HCT116 (cell line): ENCODE measurements around the gene SART3. TPM values are rescaled to one million over a fixed set of nuclear protein-coding genes. Genes with fewer than 3 reads are reported as not detected.

Source experiments
- ATAC-seq: fragments of 200-7000 bp; cut with Tn5 transposase; 2 replicates; pipeline ENCODE4 v1.9.1; 2020; ENCODE audit warnings: mild to moderate bottlenecking, moderate library complexity
- BruUV-seq: library from RNA; stranded (reverse); fragments of 400-500 nt; replicated peaks from 2 replicates; lab custom pipeline; 2021; lab: Mats Ljungman, UMichigan
- CTCF ChIA-PET: fragments of 300-600 bp; sonication (Branson Sonifier 250); formaldehyde crosslinking; loops from one replicate; lab custom pipeline; 2021; ENCODE audit warnings: antibody characterized with exemption; lab: Charles Lee
- POLR2A ChIA-PET: fragments of 300-600, 350-600 bp; sonication (Branson Sonifier 250); formaldehyde crosslinking; loops from one replicate; lab custom pipeline; 2021; ENCODE audit warnings: antibody characterized with exemption; lab: Charles Lee
- RAD21 ChIA-PET, 2 experiments: fragments of 300-600 bp; sonication (Branson Sonifier 250); formaldehyde crosslinking; loops; one replicate each; lab custom pipeline; 2023; ENCODE audit warnings: low total read pairs in 2 of 2; ENCODE audit not compliant: uncharacterized antibody in 2 of 2, unreplicated experiment in 2 of 2, low non-redundant PET in 1 of 2; lab: Charles Lee
- DNase-seq: peaks from one replicate; pipeline ENCODE4 v3.0.0-alpha.2; 2010; ENCODE audit warnings: low read depth, low spot score
- H2AFZ ChIP-seq: fragments of 200-600 bp; shearing (Covaris generic), sonication (generic); 2 replicates; pipeline ENCODE4 v1.6.1; 2017; ENCODE audit warnings: low read depth, mixed run types, mixed read lengths, antibody characterized with exemption, low read length; ENCODE audit not compliant: poor library complexity, severe bottlenecking
- H3K27ac ChIP-seq: 2 replicates; pipeline ENCODE4 v1.5.1; 2012; ENCODE audit warnings: low read depth, low read length
- H3K27me3 ChIP-seq: fragments of 200-600 bp; sonication (generic); 2 replicates; pipeline ENCODE4 v1.6.1; 2016; ENCODE audit warnings: mixed run types, low read length, mixed read lengths; ENCODE audit not compliant: insufficient read depth
- H3K36me3 ChIP-seq, 2 experiments: fragments of 200-500 bp in 1 of 2; fragments of 200-600 bp in 1 of 2; sonication (Bioruptor generic) in 1 of 2; sonication (generic) in 1 of 2; 2 replicates each; pipeline versions ENCODE4 v1.5.1 to v1.6.1; 2014 to 2016; ENCODE audit warnings: low read length in 2 of 2, inconsistent platforms in 1 of 2, mixed read lengths in 1 of 2, mixed run types in 1 of 2; ENCODE audit not compliant: insufficient read depth in 2 of 2, control insufficient read depth in 1 of 2
- H3K4me1 ChIP-seq, 2 experiments: fragments of 200-600 bp in 1 of 2; sonication (generic) in 1 of 2; 2 replicates each; pipeline versions ENCODE4 v1.5.1 to v1.6.1; 2012 to 2017; ENCODE audit warnings: low read length in 2 of 2, inconsistent platforms in 1 of 2, mild to moderate bottlenecking in 1 of 2, mixed read lengths in 1 of 2, mixed run types in 1 of 2, moderate library complexity in 1 of 2; ENCODE audit not compliant: insufficient read depth in 2 of 2, control insufficient read depth in 1 of 2
- H3K4me2 ChIP-seq: fragments of 200-600 bp; sonication (generic); 2 replicates; pipeline ENCODE4 v1.6.1; 2017; ENCODE audit warnings: mixed run types, low read length, mixed read lengths
- H3K4me3 ChIP-seq, 2 experiments: fragments of 200-600 bp in 1 of 2; sonication (generic) in 1 of 2; replicated peaks in 1 of 2; 2 replicates each; pipeline ENCODE4 v1.5.1; 2011 to 2016; ENCODE audit warnings: low read length in 2 of 2, control low read depth in 1 of 2, low read depth in 1 of 2, mild to moderate bottlenecking in 1 of 2, mixed read lengths in 1 of 2, mixed run types in 1 of 2
- H3K79me2 ChIP-seq: fragments of 200-600 bp; sonication (generic); 2 replicates; pipeline ENCODE4 v1.6.1; 2017; ENCODE audit warnings: mild to moderate bottlenecking, mixed run types, low read length, moderate library complexity, mixed read lengths; ENCODE audit not compliant: insufficient read depth
- H3K9ac ChIP-seq: fragments of 200-600 bp; sonication (generic); 2 replicates; pipeline ENCODE4 v1.6.1; 2016; ENCODE audit warnings: low read length, mixed read lengths
- H3K9me2 ChIP-seq: fragments of 200-600 bp; sonication (generic), shearing (Covaris generic); 2 replicates; pipeline ENCODE4 v1.6.1; 2017; ENCODE audit warnings: mixed run types, mild to moderate bottlenecking, moderate library complexity; ENCODE audit not compliant: insufficient read depth
- H3K9me3 ChIP-seq, 2 experiments: fragments of 200-500 bp in 1 of 2; fragments of 200-600 bp in 1 of 2; sonication (Bioruptor generic) in 1 of 2; sonication (generic) in 1 of 2; 2 replicates each; pipeline ENCODE4 v1.6.1; 2014 to 2017; ENCODE audit warnings: low read length in 2 of 2, mixed read lengths in 2 of 2, inconsistent platforms in 1 of 2, low read depth in 1 of 2, mild to moderate bottlenecking in 1 of 2, mixed run types in 1 of 2, moderate library complexity in 1 of 2; ENCODE audit not compliant: control insufficient read depth in 1 of 2, insufficient read depth in 1 of 2
- H4K20me1 ChIP-seq: fragments of 200-600 bp; sonication (generic), shearing (Covaris generic); 2 replicates; pipeline ENCODE4 v1.6.1; 2017; ENCODE audit warnings: mixed run types, mild to moderate bottlenecking, moderate library complexity; ENCODE audit not compliant: insufficient read depth
- ELF1 ChIP-seq: IDR thresholded peaks from 2 replicates; pipeline ENCODE4 v1.6.1; 2012; ENCODE audit warnings: low read depth, borderline replicate concordance
- EZH2 ChIP-seq: fragments of 200-600 bp; sonication (generic); IDR thresholded peaks from 2 replicates; pipeline ENCODE4 v1.6.1; 2017; ENCODE audit warnings: antibody characterized with exemption, mixed run types
- EZH2phosphoT487 ChIP-seq: fragments of 200-600 bp; IDR thresholded peaks from 2 replicates; pipeline ENCODE4 v1.6.1; 2018; ENCODE audit warnings: antibody characterized with exemption, borderline replicate concordance
- FOSL1 ChIP-seq: IDR thresholded peaks from 2 replicates; pipeline ENCODE4 v1.6.1; 2012; ENCODE audit warnings: low read depth
- MAX ChIP-seq: IDR thresholded peaks from 2 replicates; pipeline ENCODE4 v1.6.1; 2012
- POLR2A ChIP-seq: IDR thresholded peaks from 2 replicates; pipeline ENCODE4 v1.7.0; 2011; ENCODE audit warnings: borderline replicate concordance; ENCODE audit not compliant: insufficient read depth, insufficient read length; ENCODE audit errors: extremely low read depth
- POLR2AphosphoS5 ChIP-seq: IDR thresholded peaks from 2 replicates; pipeline ENCODE4 v1.6.1; 2011; ENCODE audit warnings: mild to moderate bottlenecking, low read depth, low read length, moderate library complexity
- SIN3A ChIP-seq: IDR thresholded peaks from 2 replicates; pipeline ENCODE4 v1.6.1; 2012; ENCODE audit warnings: low read depth
- SP1 ChIP-seq: IDR thresholded peaks from 2 replicates; pipeline ENCODE4 v1.6.1; 2012; ENCODE audit warnings: low read depth
- SRF ChIP-seq: IDR thresholded peaks from 2 replicates; pipeline ENCODE4 v1.6.1; 2012; ENCODE audit warnings: low read depth
- TCF7L2 ChIP-seq: IDR thresholded peaks from 2 replicates; pipeline ENCODE4 v1.7.0; 2011; ENCODE audit warnings: borderline replicate concordance, inconsistent platforms; ENCODE audit not compliant: insufficient read depth, insufficient read length; ENCODE audit errors: extremely low read depth
- YY1 ChIP-seq: IDR thresholded peaks from 2 replicates; pipeline ENCODE4 v1.6.1; 2011; ENCODE audit warnings: low read length, low read depth, moderate library complexity, mild to moderate bottlenecking; ENCODE audit not compliant: insufficient replicate concordance; ENCODE audit errors: extremely low read depth
- ZBTB33 ChIP-seq: IDR thresholded peaks from 2 replicates; pipeline ENCODE4 v1.6.1; 2011; ENCODE audit warnings: mild to moderate bottlenecking, low read length, moderate library complexity; ENCODE audit not compliant: insufficient replicate concordance; ENCODE audit errors: extremely low read depth
- ZFX ChIP-seq: fragments of 450-650 bp; IDR thresholded peaks from 2 replicates; pipeline ENCODE4 v1.6.1; 2017
- intact Hi-C: fragments of 100-400 bp; cut with micrococcal nuclease; formaldehyde crosslinking; loops from 2 replicates; pipeline ENCODE4 v1.10.0; 2022
- total RNA-seq: library from RNA; stranded (reverse); gene quantifications from one replicate; pipeline ENCODE4 v1.2.1, GENCODE V29; 2021; ENCODE audit not compliant: unreplicated experiment

Gene SART3
- total RNA-seq, 1 experiment from 2014 or later: 76.1 TPM

- ATAC-seq (peak; percentile 75), DNase-seq (peak; percentile 95)
- Histone ChIP-seq H3K4me3 (peak within 1 kb of the TSS; percentile 85 to 96), H3K4me2 (peak within 1 kb of the TSS; percentile 93), H3K9ac (peak within 1 kb of the TSS; percentile 97), H3K79me2 (peaks cover 58% of the 10 kb centered on the region), H3K36me3 (peaks cover 19 to 30% of the 10 kb centered on the region in 2 experiments), H3K27ac (peak within 1 kb of the TSS; percentile 76), H2AFZ (no peak within 1 kb of the TSS), H4K20me1 (no peaks in the 10 kb centered on the region), H3K4me1 (peaks cover 30 to 49% of the 10 kb centered on the region in 2 experiments), H3K9me2 (no peaks in the 10 kb centered on the region), H3K27me3 (no peaks in the 10 kb centered on the region), H3K9me3 (no peaks in the 10 kb centered on the region)
- CTCF ChIA-PET: interaction anchor here (0.6 to 1.0 kb wide), 5 partner anchors 36 to 823 kb away, joined by 3 to 13 read pairs (median 3); partner anchors contain the start of gene TMEM119
- RAD21 ChIA-PET: no interaction called here
- TF ChIP-seq TCF7L2 (no peak), ELF1 (no peak), SP1 (no peak), FOSL1 (no peak), SRF (no peak), MAX (no peak), SIN3A (no peak), ZFX (peak; percentile 48; the same call in 1 of the 2 replicates), POLR2AphosphoS5 (peak; percentile 84), ZBTB33 (no peak), EZH2phosphoT487 (no peak), EZH2 (no peak), POLR2A (peak; percentile 55), YY1 (peak; percentile 94)
- BruUV-seq: no TSS peak
- POLR2A ChIA-PET: interaction anchor here (0.8 to 0.9 kb wide), 2 partner anchors 11 to 56 kb away, joined by 3 to 13 read pairs; no protein-coding TSS in a partner anchor
- intact Hi-C loops: loop anchor here (1.0 to 10.0 kb wide), 7 partner anchors 56 to 825 kb away; partner anchors contain the start of genes ALKBH2 and SSH1
Measured at GRCh38 chr12:108562348-108563135, 1.6 kb upstream of the SART3 start, which contains the start of gene ISCU. Gene ISCU (plus strand): TSS chr12:108562596. CDS start chr12:108562623, 27 bp downstream.
